Measurements from ENCODE around the gene BUD31. TPM values are rescaled to one million over a fixed set of nuclear protein-coding genes. Genes with fewer than 3 reads are reported as not detected.
"Not testable (repeated sequence)": the region's sequence is repeated elsewhere in the genome, so short reads cannot be mapped to it uniquely, and the experiment has no call there.

The BUD31 gene
- total RNA-seq, 1 donor from 2014 or later = 82.7 TPM

- no peak for DNase-seq (ENCODE audit: extremely low read depth, low read depth, low spot score)
Measured at GRCh38 chr7:99428972-99429566, 20.3 kb downstream of the BUD31 start.

- DNase-seq (ENCODE audit: extremely low read depth, low read depth, low spot score) = no peak
Measured at GRCh38 chr7:99429756-99430155, 21.0 kb downstream of the BUD31 start.

- not testable (repeated sequence) for DNase-seq (ENCODE audit: extremely low read depth, low read depth, low spot score)
Measured at GRCh38 chr7:99431756-99432540, 23.2 kb downstream of the BUD31 start.

- no peak for DNase-seq (ENCODE audit: extremely low read depth, low read depth, low spot score)
Measured at GRCh38 chr7:99433158-99433557, 24.4 kb downstream of the BUD31 start.

GRCh38 chr7:99437946-99438572 lies 29.3 kb downstream of the BUD31 start:
- no peak for DNase-seq (ENCODE audit: extremely low read depth, low read depth, low spot score)

GRCh38 chr7:99438573-99439480 lies 30.1 kb downstream of the BUD31 start, which contains the start of the genes CPSF4 and PTCD1:
CPSF4 (plus strand) TSS chr7:99438943; CDS start chr7:99439083, 140 bp downstream.
PTCD1 (minus strand) TSS chr7:99438798; CDS start chr7:99435242, 3,556 bp downstream.
- DNase-seq (ENCODE audit: extremely low read depth, low read depth, low spot score) = peak; percentile 62

GRCh38 chr7:99440195-99440594 lies 31.4 kb downstream of the BUD31 start:
- no peak for DNase-seq (ENCODE audit: extremely low read depth, low read depth, low spot score)

- no peak for DNase-seq (ENCODE audit: extremely low read depth, low read depth, low spot score)
Measured at GRCh38 chr7:99446096-99446495, 37.3 kb downstream of the BUD31 start.

GRCh38 chr7:99447943-99448342 lies 39.2 kb downstream of the BUD31 start:
- no peak for DNase-seq (ENCODE audit: extremely low read depth, low read depth, low spot score)

GRCh38 chr7:99448855-99449254 lies 40.1 kb downstream of the BUD31 start:
- DNase-seq (ENCODE audit: extremely low read depth, low read depth, low spot score) = no peak

- no peak for DNase-seq (ENCODE audit: extremely low read depth, low read depth, low spot score)
Measured at GRCh38 chr7:99449326-99449725, 40.6 kb downstream of the BUD31 start.

GRCh38 chr7:99451936-99452335 lies 43.2 kb downstream of the BUD31 start:
- no peak for DNase-seq (ENCODE audit: extremely low read depth, low read depth, low spot score)

- DNase-seq (ENCODE audit: extremely low read depth, low read depth, low spot score) = no peak
Measured at GRCh38 chr7:99452541-99452940, 43.8 kb downstream of the BUD31 start.

- no peak for DNase-seq (ENCODE audit: extremely low read depth, low read depth, low spot score)
Measured at GRCh38 chr7:99453105-99453504, 44.3 kb downstream of the BUD31 start.

- DNase-seq (ENCODE audit: extremely low read depth, low read depth, low spot score) = no peak
Measured at GRCh38 chr7:99455874-99456273, 47.1 kb downstream of the BUD31 start.

- no peak for DNase-seq (ENCODE audit: extremely low read depth, low read depth, low spot score)
Measured at GRCh38 chr7:99456288-99456687, 47.5 kb downstream of the BUD31 start.

- DNase-seq (ENCODE audit: extremely low read depth, low read depth, low spot score) = no peak
Measured at GRCh38 chr7:99457050-99457649, 48.4 kb downstream of the BUD31 start.

GRCh38 chr7:99457650-99458493 lies 49.1 kb downstream of the BUD31 start:
- no peak for DNase-seq (ENCODE audit: extremely low read depth, low read depth, low spot score)

- no peak for DNase-seq (ENCODE audit: extremely low read depth, low read depth, low spot score)
Measured at GRCh38 chr7:99459087-99459486, 50.3 kb downstream of the BUD31 start.

Data from glomerular endothelial cell (primary cell).